HG03558 (cell line): ENCODE data around the gene MT1HL1.

Source experiments
- ATAC-seq: cut with Tn5 transposase; IDR thresholded peaks from one replicate; pipeline ENCODE4 v1.9.1; 2021; ENCODE audit warnings: moderate number of reproducible peaks; ENCODE audit not compliant: unreplicated experiment; ENCODE audit errors: extremely low read depth

MT1HL1 gene

GRCh38 chr1:237025358-237026074 is 21.3 kb upstream of the MT1HL1 start:
- ATAC-seq: no peak

DNA sequence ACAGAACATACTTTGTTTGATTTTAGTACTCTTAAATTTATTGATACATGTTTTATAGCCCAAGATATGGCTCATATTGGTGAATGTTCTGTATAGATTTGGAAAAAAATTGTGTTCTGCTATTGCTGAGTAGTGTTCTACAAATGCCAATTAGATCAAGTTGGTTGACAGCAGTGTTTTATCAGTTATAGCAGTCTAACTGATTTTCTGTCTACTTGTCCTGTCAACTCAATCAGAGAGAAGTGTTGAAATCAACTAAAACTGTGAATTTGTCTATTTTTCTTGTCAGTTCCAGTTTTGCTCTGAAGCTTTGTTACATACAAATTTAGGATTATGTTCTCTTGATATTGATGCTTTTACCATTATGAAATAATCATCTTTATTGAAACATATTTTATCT is 14.7 kb upstream of the MT1HL1 start:
- ATAC-seq: no peak

- no peak for ATAC-seq
Measured at GRCh38 chr1:237016626-237017025, 12.4 kb upstream of the MT1HL1 start.

DNA sequence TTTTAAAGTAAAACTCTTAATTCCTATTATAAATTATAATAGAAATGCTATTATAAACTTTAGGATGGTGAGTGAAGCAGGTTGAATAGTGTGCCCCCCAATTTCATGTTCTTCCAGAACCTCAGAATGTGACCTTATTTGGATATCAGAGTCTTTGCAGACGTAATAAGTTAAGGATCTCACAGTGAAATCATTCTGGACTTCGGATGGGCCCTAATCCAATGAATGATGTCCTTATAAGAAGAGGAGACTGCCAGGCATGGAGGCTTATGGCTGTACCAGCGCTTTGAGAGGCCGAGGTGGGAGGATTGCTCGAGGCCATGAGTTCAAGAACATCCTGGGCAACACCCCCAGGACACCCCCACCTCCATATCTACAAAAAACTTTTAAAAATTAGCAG is 9.4 kb upstream of the MT1HL1 start:
- no peak for ATAC-seq

DNA sequence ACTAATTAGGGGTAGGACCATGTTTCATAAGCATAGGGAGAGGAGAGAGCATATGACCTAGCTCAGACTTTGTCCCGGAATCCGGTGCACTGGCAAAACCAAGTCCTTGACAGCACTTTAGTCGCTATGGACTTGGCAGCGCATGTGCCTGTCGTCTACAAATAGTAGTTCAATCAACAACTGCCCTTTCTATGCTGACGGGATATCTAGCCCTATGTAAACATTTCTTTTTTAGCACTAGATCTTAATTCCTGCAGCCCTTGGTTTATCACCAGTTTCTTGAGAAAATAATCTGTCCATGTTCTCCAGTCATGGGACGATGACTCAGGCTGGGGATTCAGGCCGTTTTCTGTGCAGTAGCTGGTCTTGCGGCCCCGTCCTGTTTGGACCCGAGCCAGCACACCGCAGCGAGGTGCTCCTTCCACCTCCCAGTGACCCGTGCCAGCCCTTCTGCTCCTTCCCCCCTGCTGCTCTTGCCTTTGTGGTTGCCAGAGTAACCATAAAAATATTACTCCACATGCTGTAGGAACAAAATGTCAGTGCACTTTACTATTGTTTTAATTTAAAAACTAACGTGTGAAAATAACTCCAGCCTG is 8.6 kb upstream of the MT1HL1 start:
- ATAC-seq: no peak

- no peak for ATAC-seq
Measured at GRCh38 chr1:237012361-237012760, 8.1 kb upstream of the MT1HL1 start.

DNA sequence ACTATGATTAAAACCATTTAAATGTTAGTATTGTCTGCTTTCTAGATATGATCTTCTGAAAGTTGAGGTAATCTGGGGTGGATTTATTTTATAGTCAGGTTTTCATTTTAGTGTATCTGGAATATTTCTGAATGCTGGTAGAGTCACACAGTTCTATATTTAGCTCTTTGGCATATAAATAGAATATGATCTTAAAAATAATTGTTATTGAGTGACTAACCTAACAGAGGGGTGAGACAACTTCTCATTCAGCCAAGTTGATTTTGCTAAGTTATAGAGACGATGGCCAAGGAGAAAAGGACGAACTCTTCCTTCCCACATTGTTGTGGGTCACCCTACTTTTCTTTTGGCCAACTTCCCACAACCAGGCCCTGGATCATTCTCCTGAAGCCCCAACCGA is 7.2 kb upstream of the MT1HL1 start:
- ATAC-seq: no peak

DNA sequence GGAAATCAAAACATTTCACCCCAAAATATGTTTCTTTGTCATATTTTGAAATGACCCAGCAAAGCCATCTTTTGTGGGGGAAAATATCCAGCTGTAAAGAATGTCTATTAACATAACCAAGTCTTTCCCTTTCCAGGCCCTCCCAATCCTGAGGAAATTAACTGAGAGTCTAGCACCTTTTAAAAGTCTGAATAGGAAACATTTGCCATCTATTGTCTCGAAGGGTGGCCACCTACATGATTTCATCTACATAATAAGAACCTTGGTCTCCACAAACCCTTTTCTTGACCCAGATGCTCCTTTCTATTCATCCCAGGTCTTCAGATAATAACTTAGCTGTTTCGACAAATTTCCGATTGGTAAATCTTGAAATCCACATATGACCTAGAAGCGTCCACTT is 5.4 kb upstream of the MT1HL1 start:
- no peak for ATAC-seq

DNA sequence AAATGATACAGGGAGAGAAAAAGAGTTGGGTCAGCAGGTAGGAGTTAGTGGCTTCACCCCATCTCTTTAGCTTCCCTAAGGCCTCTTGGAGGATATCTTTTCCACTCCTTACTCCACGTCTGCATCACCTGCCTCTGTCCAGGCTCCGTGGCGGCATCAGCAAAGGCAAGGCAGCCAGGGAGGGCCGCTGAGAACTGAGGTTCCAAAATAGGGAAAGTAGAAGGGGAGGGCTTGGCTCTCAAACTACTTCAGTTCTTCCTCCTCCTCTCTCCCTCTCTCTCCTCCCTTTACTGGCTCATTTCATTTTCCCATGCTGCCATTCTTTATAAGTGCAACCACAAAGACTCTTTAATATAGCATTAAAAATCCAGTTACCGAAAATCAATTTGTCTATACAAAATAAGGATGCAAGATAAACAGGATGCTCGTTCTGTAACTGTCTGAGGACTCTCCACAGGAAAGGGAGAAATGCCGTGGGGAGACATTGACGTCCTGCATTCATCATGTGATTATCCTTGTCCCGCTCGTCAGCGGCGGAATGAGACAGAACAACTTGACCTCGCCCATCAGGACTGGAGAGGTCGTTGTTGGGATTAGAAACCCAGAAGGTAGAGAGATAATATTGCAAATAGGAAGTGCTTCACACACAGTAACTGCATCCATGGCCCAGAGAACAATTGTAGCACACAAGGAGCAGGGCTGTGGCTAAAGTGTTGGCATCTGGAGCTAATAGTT is 3.1 kb upstream of the MT1HL1 start:
- ATAC-seq: no peak

GRCh38 chr1:237005674-237006073 is 1.4 kb upstream of the MT1HL1 start:
- ATAC-seq: no peak

GRCh38 chr1:237003516-237003915 is 725 bp downstream of the MT1HL1 start:
- ATAC-seq: no peak

DNA sequence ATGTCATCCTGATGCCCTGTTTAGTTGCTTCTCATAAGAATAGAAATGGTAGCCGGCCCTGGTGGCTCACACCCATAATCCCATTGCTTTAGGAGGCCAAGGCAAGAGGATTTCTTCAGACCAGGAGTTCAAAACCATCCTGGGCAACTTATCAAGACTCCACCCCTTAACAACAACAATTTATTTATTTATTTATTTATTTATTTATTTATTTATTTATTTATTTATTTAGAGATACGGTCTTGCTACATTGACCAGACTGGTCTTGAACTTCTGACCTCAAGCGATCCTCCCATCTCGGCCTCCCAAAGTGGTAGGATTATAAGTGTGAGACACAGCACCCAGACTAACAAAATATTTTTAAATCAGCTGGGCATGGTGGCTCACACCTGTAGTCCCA is 4.0 kb downstream of the MT1HL1 start:
- no peak for ATAC-seq

DNA sequence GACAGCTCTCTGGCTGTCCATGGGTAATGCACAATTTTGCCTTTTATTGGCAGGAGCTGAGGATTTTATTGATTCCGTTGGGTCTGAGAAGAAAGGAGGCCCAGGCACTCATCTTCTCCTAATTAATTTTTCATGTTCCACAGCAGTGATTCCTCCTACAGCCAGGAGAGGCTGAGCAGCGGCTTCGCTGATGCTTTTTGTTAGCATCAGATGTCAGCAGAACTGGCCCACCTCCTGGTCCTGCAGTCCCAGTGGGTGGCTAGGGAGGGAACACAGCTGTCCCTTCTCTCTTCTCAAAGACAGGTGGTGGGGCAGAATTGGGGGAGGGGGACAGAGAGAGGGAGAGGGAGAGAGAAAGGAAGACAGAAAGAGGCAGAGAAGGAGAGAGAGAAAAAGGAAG is 5.7 kb downstream of the MT1HL1 start:
- no peak for ATAC-seq

GRCh38 chr1:236997882-236998281 is 6.4 kb downstream of the MT1HL1 start:
- no peak for ATAC-seq

DNA sequence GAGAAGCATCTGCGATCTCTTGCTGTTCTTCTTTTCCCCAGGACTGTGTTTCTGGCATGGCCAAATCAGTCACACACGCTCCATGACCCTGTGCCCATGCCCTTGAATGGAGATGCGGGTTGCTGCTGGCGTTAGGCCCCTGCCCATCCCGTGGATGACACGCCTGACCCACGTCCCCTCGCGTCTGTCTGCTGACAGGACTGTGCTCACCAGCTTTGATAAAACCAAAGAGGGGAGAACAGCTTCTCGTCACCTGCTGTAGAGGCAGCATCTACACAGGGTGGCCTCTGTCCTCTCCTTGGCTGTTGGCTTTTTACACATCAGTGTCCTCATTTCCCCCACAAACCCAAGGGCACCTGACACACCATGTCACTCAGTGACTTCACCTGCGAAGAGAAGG is 6.9 kb downstream of the MT1HL1 start:
- ATAC-seq: no peak

GRCh38 chr1:236994450-236994849 is 9.8 kb downstream of the MT1HL1 start:
- no peak for ATAC-seq

DNA sequence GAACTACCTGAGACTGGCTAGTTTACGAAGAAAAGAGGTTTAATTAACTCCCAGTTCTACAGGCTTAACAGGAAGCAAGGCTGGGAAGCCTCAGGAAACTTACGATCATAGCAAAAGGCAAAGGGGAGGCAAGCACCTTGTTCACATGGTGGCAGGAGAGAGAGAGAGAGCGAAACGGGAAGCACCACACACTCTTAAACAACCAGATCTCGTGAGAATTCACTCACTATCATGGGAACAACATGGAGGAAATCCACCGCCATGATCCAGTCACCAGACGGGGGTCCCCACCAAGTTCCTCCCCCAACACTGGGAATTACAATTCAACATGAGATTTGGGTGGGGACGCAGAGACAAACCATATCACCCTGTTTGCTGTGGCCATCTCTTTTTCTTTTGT is 11.8 kb downstream of the MT1HL1 start:
- no peak for ATAC-seq

GRCh38 chr1:236990052-236990445 is 14.2 kb downstream of the MT1HL1 start:
- ATAC-seq: no peak

DNA sequence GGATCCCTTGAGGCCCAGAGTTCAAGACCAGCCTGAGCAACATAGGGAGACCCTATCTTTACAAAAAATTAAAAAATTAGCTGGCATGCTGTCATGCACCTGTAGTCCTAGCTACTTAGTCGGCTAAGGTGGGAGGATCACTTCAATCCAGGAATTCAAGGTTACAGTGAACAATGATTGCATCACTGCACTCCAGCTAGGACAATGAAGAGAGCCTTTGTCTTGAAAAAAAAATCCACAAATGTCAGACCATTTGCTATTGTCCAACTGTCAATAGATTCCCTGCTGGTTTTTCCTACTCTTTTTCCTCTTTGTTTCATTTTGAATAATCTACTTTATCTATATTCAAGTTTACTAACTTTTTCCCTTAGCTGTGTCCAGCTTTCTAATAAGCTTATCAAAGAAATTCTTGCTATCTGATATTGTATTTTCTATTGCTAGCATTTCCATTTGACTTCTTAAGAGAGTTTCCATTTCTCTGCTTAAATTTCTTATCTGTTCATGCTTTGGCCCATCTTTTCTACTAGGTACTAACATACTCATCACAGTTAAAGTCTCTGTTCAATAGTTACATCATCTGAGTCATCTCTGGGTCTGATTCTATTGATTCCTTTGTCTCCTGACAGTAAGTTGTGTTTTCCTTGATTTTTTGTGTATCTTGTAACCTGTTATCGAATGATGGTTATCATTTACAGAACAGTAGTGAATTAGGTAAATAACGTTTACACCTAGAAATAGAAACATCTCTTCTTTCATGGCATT is 14.8 kb downstream of the MT1HL1 start:
- ATAC-seq: no peak

DNA sequence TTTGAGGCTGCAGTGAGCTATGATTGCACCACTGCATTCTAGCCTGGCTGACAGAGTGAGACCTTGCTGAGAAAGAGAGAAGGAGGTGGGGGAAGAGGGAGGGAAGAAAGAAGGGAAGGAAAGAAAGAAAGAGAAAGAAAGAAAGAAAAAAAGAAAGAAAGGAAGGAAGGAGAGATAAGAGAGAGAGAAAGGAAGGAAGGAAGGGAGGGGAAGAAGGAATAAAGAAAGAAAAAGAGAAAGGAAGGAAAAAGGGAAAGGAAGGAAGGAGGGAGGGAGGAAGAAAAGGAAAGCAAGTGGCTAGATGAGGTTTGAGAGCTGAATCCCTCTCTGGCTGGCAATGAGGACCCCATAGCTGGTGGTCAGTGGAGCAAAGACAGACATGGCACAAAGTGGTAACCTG is 20.4 kb downstream of the MT1HL1 start:
- no peak for ATAC-seq

DNA sequence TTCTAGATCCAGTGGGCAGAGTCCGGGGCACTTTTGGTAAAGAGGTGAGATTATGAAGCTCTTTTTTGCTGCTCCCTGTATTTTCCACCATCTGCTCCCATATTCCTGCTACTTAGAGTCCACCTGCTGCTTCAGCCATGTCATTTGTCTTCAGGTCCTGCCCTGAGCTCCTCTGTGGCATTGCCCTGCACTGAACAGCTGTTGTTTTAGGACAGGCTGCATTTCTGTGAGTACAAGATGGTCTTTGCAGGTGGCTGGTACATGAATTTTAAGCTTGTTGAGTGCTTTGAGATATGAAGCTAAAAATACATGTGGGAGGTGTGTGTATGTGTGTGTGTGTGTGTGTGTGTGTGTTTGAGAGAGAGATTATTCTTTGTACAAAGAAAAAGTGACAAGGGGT is 21.9 kb downstream of the MT1HL1 start:
- ATAC-seq: no peak
